ENCODE data around the gene ACSL3.

ACSL3 gene

GRCh38 chr2:222944552-222944951 is 83.7 kb downstream of the ACSL3 start:
- DNase-seq: no peak

- no peak for DNase-seq
These were observed 84.3 kb downstream of the ACSL3 start for GRCh38 chr2:222944971-222945740.

DNA sequence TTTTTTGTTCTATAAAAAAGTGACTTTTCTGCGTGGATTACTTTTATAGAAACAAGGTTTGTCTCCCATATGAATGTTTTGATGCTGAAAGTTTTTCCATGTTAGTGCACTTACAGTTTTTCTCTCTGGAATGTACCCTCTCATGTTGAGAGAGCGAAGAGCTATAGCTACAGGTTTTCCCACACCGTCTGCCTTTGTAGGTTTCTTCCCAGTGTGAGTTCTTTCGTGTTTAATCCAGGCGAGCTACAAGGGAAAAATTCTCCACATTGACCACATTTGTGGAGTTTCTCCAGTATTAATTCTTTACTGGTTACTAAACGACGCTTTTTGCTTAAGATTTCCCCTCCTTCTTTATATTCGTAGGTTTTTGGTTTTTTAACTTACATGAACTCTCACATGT is 85.1 kb downstream of the ACSL3 start:
- no peak for DNase-seq

- no peak for DNase-seq
These were observed 86.0 kb downstream of the ACSL3 start for GRCh38 chr2:222946700-222947287.

DNA sequence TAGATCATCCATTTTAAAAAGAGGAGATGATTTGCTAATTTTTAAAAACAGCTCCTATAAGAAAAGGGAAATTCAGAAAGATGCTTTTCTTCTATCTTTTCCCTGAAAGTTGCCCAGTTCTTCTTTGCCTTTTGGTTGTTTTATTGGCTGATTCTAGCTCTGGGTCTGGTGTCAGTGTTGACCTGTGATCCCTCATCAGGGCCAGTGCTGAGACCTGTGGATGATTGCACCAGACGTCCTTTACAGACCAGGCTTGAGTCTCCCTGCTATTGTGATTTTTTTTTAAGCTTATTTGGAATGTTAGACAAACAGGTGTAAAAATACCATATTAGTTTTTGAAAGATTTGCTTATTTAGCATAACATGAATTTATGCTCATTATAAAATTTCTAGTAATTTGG is 88.2 kb downstream of the ACSL3 start:
- DNase-seq: no peak

DNA sequence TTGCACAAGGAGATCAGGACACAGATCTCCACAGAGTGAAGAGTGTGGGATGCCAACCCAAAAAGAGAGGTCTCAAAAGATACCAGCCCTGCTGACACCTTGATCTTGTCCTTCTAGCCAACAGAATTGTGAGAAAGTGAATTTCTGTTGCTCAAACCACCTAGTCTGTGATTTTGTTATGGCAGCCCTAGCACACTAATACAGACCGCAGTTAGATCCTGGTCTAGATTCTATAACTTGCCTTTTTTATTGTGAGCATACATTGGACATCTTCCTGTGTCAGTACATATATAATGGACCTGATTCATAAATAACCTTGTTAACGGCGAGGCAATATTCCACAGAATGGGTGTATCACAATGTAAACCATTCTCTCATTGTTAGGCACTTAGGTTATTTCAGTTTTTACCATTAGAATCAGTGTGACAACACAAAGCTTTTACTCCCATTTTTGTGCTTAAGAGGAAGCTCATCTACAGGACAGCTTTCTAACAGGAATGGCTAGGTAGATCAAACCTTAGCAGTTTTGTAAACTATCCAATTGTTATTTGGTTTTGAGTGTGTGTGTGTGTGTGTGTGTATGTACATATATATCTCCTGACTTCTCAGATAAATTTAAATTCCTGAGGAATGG is 89.0 kb downstream of the ACSL3 start:
- DNase-seq: no peak

DNA sequence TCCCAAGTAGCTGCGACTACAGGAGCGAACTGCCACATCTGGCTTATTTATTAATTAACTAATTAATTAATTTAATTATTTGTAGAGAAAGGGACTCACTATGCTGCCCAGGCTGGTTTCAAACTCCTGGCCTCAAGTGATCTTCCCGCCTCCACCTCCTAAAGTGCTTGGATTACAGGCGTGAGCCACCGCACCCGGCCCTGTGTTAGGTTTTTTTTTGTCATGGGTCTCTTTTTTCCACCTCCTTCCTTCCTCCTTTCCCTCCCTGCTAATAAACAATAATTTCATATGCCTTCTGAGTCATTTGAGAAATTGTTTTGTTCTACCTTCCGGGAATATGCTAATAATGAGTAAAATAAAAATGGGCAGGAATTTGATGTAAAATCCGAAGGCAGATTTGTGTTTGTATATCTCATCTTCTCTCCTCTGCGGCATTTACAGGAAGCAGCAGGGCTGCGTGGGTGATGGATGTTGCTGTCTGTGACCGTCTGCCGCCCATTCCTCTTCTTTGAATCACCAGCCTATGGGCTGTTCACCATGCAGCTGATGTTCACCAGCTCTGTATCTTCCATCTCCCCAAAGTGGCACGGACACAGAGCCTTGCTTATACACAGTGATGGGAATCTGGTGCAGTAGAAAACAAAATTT is 89.9 kb downstream of the ACSL3 start:
- DNase-seq: no peak

DNA sequence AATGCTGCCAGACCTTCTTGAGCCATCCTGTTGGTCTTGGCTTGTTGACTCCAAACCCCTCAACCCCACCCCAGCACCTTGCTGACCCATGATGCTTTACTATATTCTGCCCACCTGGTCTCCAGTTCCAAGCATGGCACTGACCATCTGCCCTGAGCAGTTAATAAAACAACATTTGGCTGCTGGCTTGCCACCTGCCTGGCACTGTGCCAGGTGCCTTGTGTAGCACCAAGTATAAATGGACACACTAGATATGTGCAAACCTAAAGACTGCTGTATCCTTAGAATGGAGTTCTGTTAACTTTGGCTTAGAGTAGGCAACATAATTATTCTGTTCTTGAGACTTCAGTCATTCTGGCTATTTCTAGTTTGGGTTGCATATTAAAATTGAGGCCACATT is 91.4 kb downstream of the ACSL3 start:
- DNase-seq: no peak

GRCh38 chr2:222955008-222955407 is 94.2 kb downstream of the ACSL3 start:
- DNase-seq: no peak

DNA sequence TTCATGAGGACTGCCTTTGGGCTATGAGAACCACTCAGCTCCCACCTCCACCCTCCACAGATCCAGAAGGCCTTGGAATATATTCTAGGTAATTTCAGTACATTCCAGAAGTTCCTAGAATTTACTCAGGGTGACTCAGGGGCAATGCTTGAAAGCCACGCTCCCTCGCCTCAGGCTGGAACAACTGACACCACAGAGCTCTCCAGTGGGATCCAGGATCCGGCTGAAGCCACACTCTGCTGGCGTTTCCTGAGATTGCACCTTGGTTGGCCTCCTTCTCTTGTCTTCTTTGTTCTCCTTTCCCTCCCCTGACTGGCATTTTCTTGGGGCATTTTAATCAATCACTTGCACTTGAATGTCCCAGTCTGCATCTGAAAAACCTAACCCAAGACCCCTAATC is 98.5 kb downstream of the ACSL3 start:
- DNase-seq: no peak

- DNase-seq: no peak
These were observed 99.3 kb downstream of the ACSL3 start for GRCh38 chr2:222960126-222960525.

- DNase-seq: no peak
These were observed 102.8 kb downstream of the ACSL3 start for GRCh38 chr2:222963641-222964040.

DNA sequence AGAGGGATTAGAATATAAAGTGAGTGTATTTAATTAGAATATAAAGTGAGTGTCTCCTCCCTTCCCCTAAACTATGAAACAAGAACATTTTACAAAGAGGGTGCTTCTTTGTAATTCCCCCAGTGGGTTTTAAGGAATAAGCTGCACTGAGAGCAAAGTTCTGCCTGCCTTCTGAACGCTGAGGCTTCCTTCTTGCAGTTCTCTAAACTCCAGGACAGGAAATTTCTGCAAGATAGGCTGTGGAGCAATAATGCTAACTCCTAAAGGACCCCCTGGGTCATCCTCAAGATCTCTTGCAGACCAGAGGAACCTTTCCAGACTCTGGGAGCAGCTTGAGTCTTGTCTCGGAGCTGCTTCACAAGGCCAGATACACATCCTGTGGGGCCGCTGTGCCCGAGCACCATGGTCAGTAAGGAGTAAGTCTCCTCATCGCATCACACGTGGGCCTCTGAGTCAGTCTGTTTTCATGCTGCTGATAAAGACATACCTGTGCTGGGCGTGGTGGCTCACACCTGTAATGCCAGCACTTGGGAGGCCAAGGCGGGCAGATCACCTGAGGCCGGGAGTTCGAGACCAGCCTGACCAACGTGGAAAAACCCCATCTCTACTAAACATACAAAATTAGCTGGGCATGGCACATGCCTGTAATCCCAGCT is 103.7 kb downstream of the ACSL3 start:
- no peak for DNase-seq

- DNase-seq: no peak
These were observed 104.7 kb downstream of the ACSL3 start for GRCh38 chr2:222965555-222965954.

- DNase-seq: no peak
These were observed 107.8 kb downstream of the ACSL3 start for GRCh38 chr2:222968550-222969155.

DNA sequence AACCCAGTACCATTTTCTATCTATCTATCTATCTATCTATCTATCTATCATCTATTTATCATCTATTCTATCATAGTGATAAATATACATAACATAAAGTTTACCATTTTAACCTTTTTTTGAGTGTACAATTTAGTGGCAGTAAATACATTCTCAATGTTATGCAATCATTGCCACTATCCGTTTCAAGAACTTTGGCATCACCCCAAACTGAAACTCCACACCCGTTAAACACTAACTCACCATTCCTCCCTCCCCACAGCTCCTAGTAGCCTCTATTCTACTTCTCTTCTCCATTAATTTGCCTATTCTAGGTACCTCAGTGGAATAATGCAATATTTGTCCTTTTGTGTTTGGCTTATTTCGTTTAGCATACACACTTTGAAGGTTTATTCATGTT is 108.7 kb downstream of the ACSL3 start:
- DNase-seq: no peak

DNA sequence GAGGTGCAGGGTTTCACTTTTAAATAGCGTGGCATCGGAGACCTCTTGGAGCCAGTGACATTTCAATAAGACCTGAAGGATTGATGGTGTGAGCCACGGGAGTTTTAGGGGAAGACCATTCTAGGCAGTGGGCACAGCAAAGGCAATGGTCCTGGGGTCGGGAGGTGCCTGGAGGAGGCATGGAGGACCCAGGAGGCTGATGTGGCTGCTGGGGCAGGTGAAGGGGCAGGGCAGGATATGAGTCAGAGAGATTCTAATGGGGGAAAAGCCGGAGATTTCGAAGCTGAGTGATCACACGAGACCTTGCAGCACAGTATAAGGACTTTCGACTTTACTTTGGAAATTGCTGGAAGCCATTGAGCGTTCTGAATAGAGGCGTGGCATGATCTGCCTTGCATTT is 111.6 kb downstream of the ACSL3 start:
- no peak for DNase-seq

- no peak for DNase-seq
These were observed 112.4 kb downstream of the ACSL3 start for GRCh38 chr2:222973237-222973636.

DNA sequence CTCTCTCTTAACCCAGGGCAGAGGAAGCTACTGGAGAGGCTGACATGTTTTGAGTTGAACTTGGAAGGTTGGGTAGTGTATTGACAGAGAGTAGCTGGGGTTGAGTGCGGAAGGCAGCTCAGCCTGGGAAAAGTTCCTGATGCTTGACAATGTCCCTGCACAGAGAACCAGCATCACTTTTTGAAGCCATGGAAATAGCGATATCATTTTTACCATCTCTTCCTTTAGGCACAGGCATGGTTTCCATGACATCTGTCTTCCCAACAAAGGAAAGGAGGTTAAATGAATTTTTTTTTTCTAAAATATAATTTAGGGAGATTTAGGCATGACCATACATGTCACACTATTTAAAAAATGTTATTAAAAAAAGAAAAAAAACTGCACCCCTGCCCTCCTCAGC is 112.9 kb downstream of the ACSL3 start:
- DNase-seq: no peak

DNA sequence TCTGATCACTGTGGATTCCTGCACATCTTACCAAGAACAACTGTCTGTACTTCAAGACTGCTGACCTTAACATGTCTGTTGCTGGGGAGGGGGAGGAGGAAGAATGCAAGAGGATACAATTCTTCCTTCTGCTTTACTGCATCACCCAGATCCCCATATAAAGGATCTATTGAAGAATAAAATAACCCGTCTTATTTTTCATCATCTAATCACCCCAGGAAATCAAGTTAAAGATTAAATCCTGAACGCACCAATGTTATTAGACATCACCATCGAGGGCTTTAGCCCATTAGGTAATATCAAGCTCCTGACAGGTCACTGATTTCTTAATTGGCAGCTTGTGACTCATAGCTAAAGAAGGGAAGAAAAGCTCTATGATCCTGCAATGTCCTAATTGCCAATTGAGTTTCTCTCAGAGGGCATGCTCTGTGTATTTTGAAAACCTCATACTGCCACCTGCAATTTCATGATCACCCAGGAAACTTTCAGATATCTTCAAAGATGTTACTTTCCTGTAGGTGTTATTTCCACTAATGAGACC is 115.8 kb downstream of the ACSL3 start:
- DNase-seq: no peak

DNA sequence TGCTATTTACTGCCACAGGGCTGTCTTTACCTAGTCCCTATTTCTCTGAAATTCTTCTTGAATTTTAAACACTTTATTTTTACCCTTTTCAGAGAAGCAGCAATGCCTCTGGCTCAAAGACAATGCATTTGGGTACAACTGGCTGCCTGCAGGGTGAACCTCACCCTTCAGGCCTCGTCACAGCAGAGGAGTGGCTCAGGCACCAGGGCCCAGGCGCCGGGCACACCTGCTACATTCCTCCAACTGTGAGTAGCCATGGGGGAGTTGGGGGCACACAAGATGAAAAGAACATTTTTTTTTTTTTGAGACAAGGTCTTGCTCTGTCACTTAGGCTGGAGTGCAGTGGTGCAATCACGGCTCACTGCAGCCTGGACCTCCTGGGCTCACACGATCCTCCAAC is 116.3 kb downstream of the ACSL3 start:
- DNase-seq: no peak

- DNase-seq: no peak
These were observed 118.0 kb downstream of the ACSL3 start for GRCh38 chr2:222978850-222979249.

GRCh38 chr2:222979484-222979883 is 118.6 kb downstream of the ACSL3 start:
- no peak for DNase-seq

Data from activated CD4-positive, alpha-beta T cell treated with anti-CD3 and anti-CD28 coated beads, Interleukin-10, Interleukin-2, amounts not matched to agents 100 ng/mL and 50 ng/mL, durations not matched to agents 16 hours and 8 hours (primary cell).